Nephron (organoid): Measurements from ENCODE around the gene SH3PXD2A.

Experiments
- H3K27ac Mint-ChIP-seq, 3 experiments: 2 replicates each; pipeline ENCODE4 v1.8.0; 2020; ENCODE audit warnings: mixed read lengths in 3 of 3, mild to moderate bottlenecking in 2 of 3, moderate library complexity in 1 of 3
- H3K27me3 Mint-ChIP-seq: 2 replicates; pipeline ENCODE4 v1.8.0; 2021; ENCODE audit warnings: low read depth, mild to moderate bottlenecking, moderate library complexity, mixed read lengths
- H3K36me3 Mint-ChIP-seq: 2 replicates; pipeline ENCODE4 v1.8.0; 2020; ENCODE audit warnings: low read depth, mixed read lengths
- H3K4me1 Mint-ChIP-seq: 2 replicates; pipeline ENCODE4 v1.8.0; 2020; ENCODE audit warnings: mixed read lengths
- H3K4me3 Mint-ChIP-seq, 3 experiments: 2 replicates each; pipeline ENCODE4 v1.8.0; 2020; ENCODE audit warnings: mild to moderate bottlenecking in 3 of 3, mixed read lengths in 3 of 3, moderate library complexity in 2 of 3
- H3K9me3 Mint-ChIP-seq: 2 replicates; pipeline ENCODE4 v1.8.0; 2020; ENCODE audit warnings: mixed read lengths
- CTCF ChIP-seq, 3 experiments: fragments of 200-600 bp; sonication (generic); IDR thresholded peaks; one replicate each; pipeline ENCODE4 v1.5.0; 2021; ENCODE audit warnings: antibody characterized with exemption in 3 of 3; ENCODE audit not compliant: unreplicated experiment in 3 of 3

The SH3PXD2A gene

GRCh38 chr10:103672345-103672744, 183.0 kb downstream of the SH3PXD2A start:
- Mint-ChIP-seq H3K36me3 (no peaks in the 10 kb centered on the region), H3K27me3 (peaks cover 11% of the 10 kb centered on the region), H3K27ac (peak overlapping the region; percentile 87 to 99 (median 92)), H3K4me1 (peaks cover 87% of the 10 kb centered on the region), H3K4me3 (no peak overlapping the region), H3K9me3 (no peaks in the 10 kb centered on the region)
- no peak for TF ChIP-seq CTCF (IDR thresholded peaks at IDR 0.05; ENCODE audit: unreplicated experiment in 3 of 3)

GRCh38 chr10:103671126-103671895, 184.1 kb downstream of the SH3PXD2A start:
- peaks cover 89% of the 10 kb centered on the region for H3K4me1 Mint-ChIP-seq
- no peaks in the 10 kb centered on the region for H3K9me3 Mint-ChIP-seq
- no peak overlapping the region for H3K4me3 Mint-ChIP-seq
- TF ChIP-seq CTCF (IDR thresholded peaks at IDR 0.05; ENCODE audit: unreplicated experiment in 3 of 3), result no peak
- H3K27me3 Mint-ChIP-seq, result peaks cover 11% of the 10 kb centered on the region
- no peaks in the 10 kb centered on the region for H3K36me3 Mint-ChIP-seq
- H3K27ac Mint-ChIP-seq, result peak overlapping the region; percentile 87 to 99 (median 92)

DNA sequence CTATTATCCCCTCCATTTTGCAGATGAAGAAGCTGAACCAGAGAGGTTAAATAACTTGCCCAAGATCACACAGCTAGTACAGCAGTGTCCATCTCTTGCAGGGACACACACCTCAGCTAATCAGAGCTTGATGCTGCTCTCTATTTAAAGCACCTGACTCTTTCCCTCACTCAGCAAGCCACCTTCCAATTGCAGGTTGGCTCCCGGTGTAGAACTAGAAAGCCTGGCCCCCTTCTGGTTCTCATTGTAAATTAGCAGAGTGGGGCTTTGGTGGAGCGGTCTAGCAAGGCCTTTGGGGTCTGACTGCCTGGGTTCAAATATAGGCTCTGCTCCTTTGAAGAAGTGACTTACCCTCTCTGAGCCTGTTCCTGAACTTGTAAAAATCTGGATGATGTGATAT, 185.4 kb downstream of the SH3PXD2A start:
- Mint-ChIP-seq H3K36me3 (no peaks in the 10 kb centered on the region), H3K27me3 (peaks cover 11% of the 10 kb centered on the region), H3K9me3 (no peaks in the 10 kb centered on the region), H3K4me1 (peaks cover 87% of the 10 kb centered on the region), H3K27ac (peak overlapping the region in 2 of 3 experiments; percentile 63 to 74), H3K4me3 (no peak overlapping the region)
- no peak for TF ChIP-seq CTCF (IDR thresholded peaks at IDR 0.05; ENCODE audit: unreplicated experiment in 3 of 3)

DNA sequence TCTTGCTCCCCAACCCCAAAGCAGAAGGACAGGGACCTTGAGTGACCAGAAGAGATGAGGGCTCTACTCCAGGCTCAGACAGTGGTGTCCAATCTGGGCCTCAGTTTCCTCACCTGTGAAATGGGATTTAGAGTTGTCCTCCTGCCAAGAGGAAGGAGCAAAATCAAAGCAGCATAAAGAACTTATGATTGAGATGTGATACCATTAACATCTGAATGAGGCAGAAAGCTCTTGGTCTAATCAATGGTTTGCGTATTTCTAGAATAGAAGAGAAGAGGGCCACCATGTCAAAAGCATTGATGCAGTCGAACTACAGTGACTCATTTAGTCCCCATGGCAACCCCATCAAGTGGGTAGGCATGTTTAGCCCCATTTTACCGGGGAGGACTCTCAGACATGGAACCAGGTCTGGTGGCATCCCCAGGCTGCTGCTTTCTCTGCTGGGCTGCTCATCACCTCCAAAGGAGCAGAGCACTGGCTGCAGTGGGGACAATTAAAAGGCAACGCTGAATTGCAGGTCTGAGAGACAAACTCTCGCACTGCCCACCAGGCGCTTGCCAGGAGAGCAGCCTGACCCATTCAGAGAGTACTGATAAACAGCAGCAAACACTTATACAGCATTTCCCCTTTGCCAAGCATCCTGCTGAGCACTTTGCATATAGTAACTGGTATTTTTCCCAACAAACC, 186.0 kb downstream of the SH3PXD2A start:
- Mint-ChIP-seq H3K36me3 (no peaks in the 10 kb centered on the region), H3K4me1 (peaks cover 85% of the 10 kb centered on the region), H3K27me3 (peaks cover 11% of the 10 kb centered on the region), H3K27ac (peak overlapping the region; percentile 55 to 78 (median 63)), H3K9me3 (no peaks in the 10 kb centered on the region), H3K4me3 (no peak overlapping the region)
- no peak for TF ChIP-seq CTCF (IDR thresholded peaks at IDR 0.05; ENCODE audit: unreplicated experiment in 3 of 3)

- H3K4me3 Mint-ChIP-seq, result peak overlapping the region; percentile 43 to 71 (median 64)
- peaks cover 85% of the 10 kb centered on the region for H3K4me1 Mint-ChIP-seq
- H3K27me3 Mint-ChIP-seq, result peaks cover 11% of the 10 kb centered on the region
- no peak for TF ChIP-seq CTCF (IDR thresholded peaks at IDR 0.05; ENCODE audit: unreplicated experiment in 3 of 3)
- H3K36me3 Mint-ChIP-seq, result no peaks in the 10 kb centered on the region
- peak overlapping the region; percentile 55 to 78 (median 55) for H3K27ac Mint-ChIP-seq
- H3K9me3 Mint-ChIP-seq, result no peaks in the 10 kb centered on the region
These were observed 186.8 kb downstream of the SH3PXD2A start for GRCh38 chr10:103668351-103669242.
